Muscle layer of duodenum (tissue), 2 donors: ENCODE results near the gene SNX1.
"Not testable (repeated sequence)": the region's sequence is repeated elsewhere in the genome, so short reads cannot be mapped to it uniquely, and the experiment has no call there.

ENCODE experiments used
- H3K27ac ChIP-seq: one replicate; pipeline ENCODE4 v1.7.0; 2013; ENCODE audit warnings: mild to moderate bottlenecking, low read length
- H3K27me3 ChIP-seq: one replicate; pipeline ENCODE4 v1.7.0; 2013; ENCODE audit warnings: low read depth, mild to moderate bottlenecking, control low read depth, low read length
- H3K36me3 ChIP-seq, 2 donors: one replicate each; pipeline ENCODE4 v1.7.0; 2013; ENCODE audit warnings: low read length in 2 of 2, control low read depth in 1 of 2, mild to moderate bottlenecking in 1 of 2; ENCODE audit not compliant: insufficient read depth in 2 of 2, control insufficient read depth in 1 of 2
- H3K4me1 ChIP-seq, 2 donors: one replicate each; pipeline ENCODE4 v1.7.0; 2013; ENCODE audit warnings: low read length in 2 of 2, mild to moderate bottlenecking in 2 of 2, control low read depth in 1 of 2, moderate library complexity in 1 of 2; ENCODE audit not compliant: insufficient read depth in 2 of 2, control insufficient read depth in 1 of 2
- H3K4me3 ChIP-seq, 2 donors: one replicate each; pipeline ENCODE4 v1.7.0; 2013; ENCODE audit warnings: low read length in 2 of 2, low read depth in 1 of 2, mild to moderate bottlenecking in 1 of 2
- H3K9me3 ChIP-seq, 2 donors: one replicate each; pipeline ENCODE4 v1.7.0; 2013; ENCODE audit warnings: low read length in 2 of 2, control low read depth in 1 of 2, mild to moderate bottlenecking in 1 of 2; ENCODE audit not compliant: control insufficient read depth in 1 of 2
- donor health status: healthy.

Gene SNX1

GRCh38 chr15:64105113-64105704 is 9.4 kb downstream of the SNX1 start:
- H3K9me3 ChIP-seq, result no peaks in the 10 kb centered on the region
- H3K27ac ChIP-seq, result peak overlapping the region; percentile 49
- H3K36me3 ChIP-seq, result no peaks in the 10 kb centered on the region
- H3K4me1 ChIP-seq, result peaks cover 0 to 4% of the 10 kb centered on the region in 2 donors
- H3K4me3 ChIP-seq, result no peak overlapping the region
- H3K27me3 ChIP-seq, result no peaks in the 10 kb centered on the region

GRCh38 chr15:64107337-64107736 is 11.6 kb downstream of the SNX1 start:
- Histone ChIP-seq H3K27ac (no peak overlapping the region), H3K27me3 (no peaks in the 10 kb centered on the region), H3K9me3 (no peaks in the 10 kb centered on the region), H3K4me1 (peaks cover 9 to 12% of the 10 kb centered on the region in 2 donors), H3K36me3 (peaks cover under 1 to 3% of the 10 kb centered on the region in 2 donors), H3K4me3 (no peak overlapping the region)

- peaks cover 9 to 12% of the 10 kb centered on the region in 2 donors for H3K4me1 ChIP-seq
Observed at GRCh38 chr15:64110108-64110701, 14.4 kb downstream of the SNX1 start.

GRCh38 chr15:64110950-64111678 is 15.3 kb downstream of the SNX1 start:
- Histone ChIP-seq H3K9me3 (no peaks in the 10 kb centered on the region), H3K4me3 (no peak overlapping the region), H3K27ac (no peak overlapping the region), H3K27me3 (no peaks in the 10 kb centered on the region), H3K4me1 (peaks cover 9 to 11% of the 10 kb centered on the region in 2 donors), H3K36me3 (peaks cover 32 to 39% of the 10 kb centered on the region in 2 donors)

More at GRCh38 chr15:64110108-64110701, 14.4 kb downstream of the SNX1 start:
- H3K27me3 ChIP-seq, H3K4me3 ChIP-seq, H3K9me3 ChIP-seq, H3K27ac ChIP-seq: not testable (repeated sequence)
- peaks cover 23 to 31% of the 10 kb centered on the region in 2 donors for H3K36me3 ChIP-seq

- H3K4me1 ChIP-seq, result peaks cover 8 to 9% of the 10 kb centered on the region in 2 donors
- H3K27me3 ChIP-seq, result no peaks in the 10 kb centered on the region
- H3K27ac ChIP-seq, result no peak overlapping the region
- H3K4me3 ChIP-seq, result no peak overlapping the region
- H3K36me3 ChIP-seq, result peaks cover 38 to 45% of the 10 kb centered on the region in 2 donors
- no peaks in the 10 kb centered on the region for H3K9me3 ChIP-seq
Observed at GRCh38 chr15:64111679-64112050, 15.9 kb downstream of the SNX1 start.

- H3K27me3 ChIP-seq, result no peaks in the 10 kb centered on the region
- H3K27ac ChIP-seq, result no peak overlapping the region
- no peaks in the 10 kb centered on the region for H3K9me3 ChIP-seq
- H3K4me1 ChIP-seq, result peaks cover 8 to 9% of the 10 kb centered on the region in 2 donors
- H3K36me3 ChIP-seq, result peaks cover 40 to 50% of the 10 kb centered on the region in 2 donors
- H3K4me3 ChIP-seq, result no peak overlapping the region
Observed at GRCh38 chr15:64112073-64112772, 16.4 kb downstream of the SNX1 start.

- peaks cover 44 to 56% of the 10 kb centered on the region in 2 donors for H3K36me3 ChIP-seq
- H3K4me1 ChIP-seq, result peaks cover 8 to 9% of the 10 kb centered on the region in 2 donors
- no peaks in the 10 kb centered on the region for H3K27me3 ChIP-seq
- H3K4me3 ChIP-seq, result no peak overlapping the region
- no peak overlapping the region for H3K27ac ChIP-seq
- no peaks in the 10 kb centered on the region for H3K9me3 ChIP-seq
Observed at GRCh38 chr15:64112904-64113303, 17.1 kb downstream of the SNX1 start.

- no peak overlapping the region for H3K27ac ChIP-seq
- H3K27me3 ChIP-seq, result no peaks in the 10 kb centered on the region
Observed at GRCh38 chr15:64117759-64118487, 22.1 kb downstream of the SNX1 start.

GRCh38 chr15:64120322-64120721 is 24.5 kb downstream of the SNX1 start:
- H3K9me3 ChIP-seq, H3K4me1 ChIP-seq, H3K27me3 ChIP-seq, H3K4me3 ChIP-seq, H3K27ac ChIP-seq: not testable (repeated sequence)
- peaks cover 74 to 89% of the 10 kb centered on the region in 2 donors for H3K36me3 ChIP-seq

More at GRCh38 chr15:64117759-64118487, 22.1 kb downstream of the SNX1 start:
- Histone ChIP-seq H3K36me3 (peaks cover 78 to 94% of the 10 kb centered on the region in 2 donors), H3K4me3 (no peak overlapping the region), H3K4me1 (no peaks in the 10 kb centered on the region), H3K9me3 (no peaks in the 10 kb centered on the region)

- peaks cover 69 to 85% of the 10 kb centered on the region in 2 donors for H3K36me3 ChIP-seq
- no peak overlapping the region for H3K4me3 ChIP-seq
- H3K27me3 ChIP-seq, result no peaks in the 10 kb centered on the region
- no peak overlapping the region for H3K27ac ChIP-seq
- no peaks in the 10 kb centered on the region for H3K9me3 ChIP-seq
- H3K4me1 ChIP-seq, result no peaks in the 10 kb centered on the region
Observed at GRCh38 chr15:64121614-64122013, 25.8 kb downstream of the SNX1 start.
